HG03378 (cell line): Measurements from ENCODE around the gene EXOSC7.
"Not testable (repeated sequence)": the region's sequence is repeated elsewhere in the genome, so short reads cannot be mapped to it uniquely, and the experiment has no call there.

Experiments used
- ATAC-seq: cut with Tn5 transposase; IDR thresholded peaks from one replicate; pipeline ENCODE4 v1.9.1; 2021; ENCODE audit warnings: mild to moderate bottlenecking, moderate library complexity; ENCODE audit not compliant: unreplicated experiment

EXOSC7 gene

GRCh38 chr3:44961888-44962287 lies 14.2 kb upstream of the EXOSC7 start:
- ATAC-seq, result no peak

- no peak for ATAC-seq
Observed at GRCh38 chr3:44962621-44963393, 13.2 kb upstream of the EXOSC7 start.

GRCh38 chr3:44963571-44964325 lies 12.3 kb upstream of the EXOSC7 start:
- ATAC-seq, result no peak

- no peak for ATAC-seq
Observed at GRCh38 chr3:44965165-44965564, 10.9 kb upstream of the EXOSC7 start.

- ATAC-seq, result no peak
Observed at GRCh38 chr3:44966795-44967278, 9.2 kb upstream of the EXOSC7 start.

GRCh38 chr3:44968447-44968858 lies 7.6 kb upstream of the EXOSC7 start:
- no peak for ATAC-seq

GRCh38 chr3:44969154-44969827 lies 6.8 kb upstream of the EXOSC7 start:
- ATAC-seq, result no peak

- ATAC-seq, result no peak
Observed at GRCh38 chr3:44969828-44970179, 6.2 kb upstream of the EXOSC7 start.

- no peak for ATAC-seq
Observed at GRCh38 chr3:44970926-44971490, 5.0 kb upstream of the EXOSC7 start.

- ATAC-seq, result no peak
Observed at GRCh38 chr3:44974416-44974815, 1.6 kb upstream of the EXOSC7 start.

GRCh38 chr3:44981220-44981619 lies 5.2 kb downstream of the EXOSC7 start:
- ATAC-seq, result no peak

GRCh38 chr3:44981751-44982150 lies 5.7 kb downstream of the EXOSC7 start:
- ATAC-seq, result no peak

- no peak for ATAC-seq
Observed at GRCh38 chr3:44982817-44983216, 6.8 kb downstream of the EXOSC7 start.

GRCh38 chr3:44983484-44983941 lies 7.5 kb downstream of the EXOSC7 start:
- ATAC-seq, result no peak

- peak; percentile 56 for ATAC-seq
Observed at GRCh38 chr3:44984335-44984734, 8.3 kb downstream of the EXOSC7 start.

GRCh38 chr3:44986330-44986729 lies 10.3 kb downstream of the EXOSC7 start:
- ATAC-seq, result not testable (repeated sequence)

- no peak for ATAC-seq
Observed at GRCh38 chr3:44987332-44987731, 11.3 kb downstream of the EXOSC7 start.

GRCh38 chr3:44988073-44988472 lies 12.0 kb downstream of the EXOSC7 start:
- ATAC-seq, result no peak

- ATAC-seq, result no peak
Observed at GRCh38 chr3:44989141-44989540, 13.1 kb downstream of the EXOSC7 start.

GRCh38 chr3:44989636-44990373 lies 13.8 kb downstream of the EXOSC7 start:
- no peak for ATAC-seq

- ATAC-seq, result no peak
Observed at GRCh38 chr3:44991326-44991725, 15.3 kb downstream of the EXOSC7 start.
